ENCODE measurements around the gene RGS14. TPM values are rescaled to one million over a fixed set of nuclear protein-coding genes. Genes with fewer than 3 reads are reported as not detected.

RGS14 gene
- total and polyA plus RNA-seq, 2 experiments from 2014 or later: 23.5 to 37.9 TPM

GRCh38 chr5:177386542-177386941 lies 28.8 kb downstream of the RGS14 start (continued):
- TF ChIP-seq REST (IDR thresholded peaks at IDR 0.05; ENCODE audit: unreplicated experiment): no peak

- DNase-seq (ENCODE audit: low spot score) (no peak), ATAC-seq (no peak)
- peaks cover 18% of the 10 kb centered on the region; the same call in 1 of the 2 replicates for H3K27me3 ChIP-seq (ENCODE audit: insufficient read depth)
- no peak overlapping the region for H3K27ac ChIP-seq (ENCODE audit: low read depth)
- no peaks in the 10 kb centered on the region for H3K79me2 ChIP-seq (replicated peaks; ENCODE audit: insufficient read depth)
- H3K4me1 ChIP-seq (ENCODE audit: insufficient read depth): no peaks in the 10 kb centered on the region
- H3K4me3 Mint-ChIP-seq: no peak overlapping the region
- no peak overlapping the region for H3K4me3 ChIP-seq
- H2AFZ ChIP-seq: no peak overlapping the region
- H4K20me1 ChIP-seq (replicated peaks; ENCODE audit: insufficient read depth): no peaks in the 10 kb centered on the region
- no peaks in the 10 kb centered on the region for H3K9me2 ChIP-seq (ENCODE audit: insufficient read depth)
- H3K4me2 ChIP-seq: no peak overlapping the region
- H3K36me3 Mint-ChIP-seq (ENCODE audit: low read depth): no peaks in the 10 kb centered on the region; the same call in 2 of the 3 replicates
- H3K9me3 Mint-ChIP-seq: no peaks in the 10 kb centered on the region
- H3K4me1 Mint-ChIP-seq: peaks cover 23% of the 10 kb centered on the region
- H3K36me3 ChIP-seq (ENCODE audit: insufficient read depth): no peaks in the 10 kb centered on the region
- H3K27me3 Mint-ChIP-seq (ENCODE audit: insufficient read depth, low read depth, poor library complexity): peaks cover 29% of the 10 kb centered on the region
- 0 out of 2 replicates have a peak overlapping the region, but pooled peaks have one; percentile 69 for H3K27ac Mint-ChIP-seq
- 0 out of 2 replicates have a peak, but pooled peaks cover 8% of the 10 kb centered on the region for H3F3A ChIP-seq (replicated peaks; ENCODE audit: low read depth)
- no peak for TF ChIP-seq ETS1 (IDR thresholded peaks at IDR 0.05)
- no peak for TF ChIP-seq JUNB (IDR thresholded peaks at IDR 0.05; ENCODE audit: unreplicated experiment)
- TF ChIP-seq POLR2AphosphoS5 (IDR thresholded peaks at IDR 0.05; ENCODE audit: low read depth): no peak
- no peak for TF ChIP-seq ZNF114 (CRISPR knock-in tag; IDR thresholded peaks at IDR 0.05)
- no peak for TF ChIP-seq ZNF331 (CRISPR knock-in tag; IDR thresholded peaks at IDR 0.05; ENCODE audit: low read depth)
- TF ChIP-seq STAT1 (IDR thresholded peaks at IDR 0.05; ENCODE audit: unreplicated experiment): no peak
- TF ChIP-seq EZH2 (IDR thresholded peaks at IDR 0.05; ENCODE audit: low read depth, unreplicated experiment): no peak
- no peak for TF ChIP-seq ZNF462 (CRISPR knock-in tag; IDR thresholded peaks at IDR 0.05)
- no peak for TF ChIP-seq CTCF (conservative IDR thresholded peaks at IDR 0.05; ENCODE audit: low read depth in 2 of 2)
- no peak for TF ChIP-seq CREB1 (CRISPR knock-in tag; IDR thresholded peaks at IDR 0.05; ENCODE audit: low read depth)
- no peak for TF ChIP-seq EZH2phosphoT487 (IDR thresholded peaks at IDR 0.05; ENCODE audit: unreplicated experiment)
- TF ChIP-seq NANOG (IDR thresholded peaks at IDR 0.05; ENCODE audit: borderline replicate concordance): no peak
Observed at GRCh38 chr5:177387405-177387804, 29.7 kb downstream of the RGS14 start.

Data from GM23338 (cell line).